ENCODE results near the gene NR1H2. TPM values are rescaled to one million over a fixed set of nuclear protein-coding genes. Genes with fewer than 3 reads are reported as not detected.
A peak's percentile ranks its signal among the peaks of the same experiment; 100 is the strongest.
"Not testable (repeated sequence)": the region's sequence is repeated elsewhere in the genome, so short reads cannot be mapped to it uniquely, and the experiment has no call there.

NR1H2 gene
- polyA plus RNA-seq, 4 donors, result 28.9 to 45.4 (median 40.2) TPM

GRCh38 chr19:50377517-50377916, 1.3 kb downstream of the NR1H2 start:
- no peak for DNase-seq (ENCODE audit: low read depth in 4 of 4, low spot score in 2 of 4)

DNA sequence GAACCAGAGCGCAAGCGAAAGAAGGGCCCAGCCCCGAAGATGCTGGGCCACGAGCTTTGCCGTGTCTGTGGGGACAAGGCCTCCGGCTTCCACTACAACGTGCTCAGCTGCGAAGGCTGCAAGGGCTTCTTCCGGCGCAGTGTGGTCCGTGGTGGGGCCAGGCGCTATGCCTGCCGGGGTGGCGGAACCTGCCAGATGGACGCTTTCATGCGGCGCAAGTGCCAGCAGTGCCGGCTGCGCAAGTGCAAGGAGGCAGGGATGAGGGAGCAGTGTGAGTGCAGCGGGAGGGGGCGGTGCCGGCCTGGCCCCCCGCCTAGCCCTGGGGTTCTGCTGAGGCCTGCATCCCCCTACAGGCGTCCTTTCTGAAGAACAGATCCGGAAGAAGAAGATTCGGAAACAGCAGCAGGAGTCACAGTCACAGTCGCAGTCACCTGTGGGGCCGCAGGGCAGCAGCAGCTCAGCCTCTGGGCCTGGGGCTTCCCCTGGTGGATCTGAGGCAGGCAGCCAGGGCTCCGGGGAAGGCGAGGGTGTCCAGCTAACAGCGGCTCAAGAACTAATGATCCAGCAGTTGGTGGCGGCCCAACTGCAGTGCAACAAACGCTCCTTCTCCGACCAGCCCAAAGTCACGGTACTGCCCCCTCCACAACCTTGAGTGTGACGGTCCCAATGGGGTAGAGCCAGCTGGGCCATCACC, 2.1 kb downstream of the NR1H2 start:
- DNase-seq (ENCODE audit: low read depth in 4 of 4, low spot score in 2 of 4), result no peak

DNA sequence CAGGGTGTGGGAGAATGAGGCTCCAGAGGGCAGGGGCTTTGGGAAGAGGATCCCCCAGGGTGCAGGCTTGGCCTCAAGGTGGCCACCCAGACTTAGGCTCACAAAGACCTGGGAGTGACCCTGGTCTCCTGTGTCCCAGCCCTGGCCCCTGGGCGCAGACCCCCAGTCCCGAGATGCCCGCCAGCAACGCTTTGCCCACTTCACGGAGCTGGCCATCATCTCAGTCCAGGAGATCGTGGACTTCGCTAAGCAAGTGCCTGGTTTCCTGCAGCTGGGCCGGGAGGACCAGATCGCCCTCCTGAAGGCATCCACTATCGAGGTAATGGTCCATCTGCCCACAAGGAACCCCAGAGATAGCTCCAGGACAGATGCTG, 2.6 kb downstream of the NR1H2 start:
- no peak for DNase-seq (ENCODE audit: low read depth in 4 of 4, low spot score in 2 of 4)

GRCh38 chr19:50379602-50380001, 3.3 kb downstream of the NR1H2 start:
- no peak for DNase-seq (ENCODE audit: low read depth in 4 of 4, low spot score in 2 of 4)

DNA sequence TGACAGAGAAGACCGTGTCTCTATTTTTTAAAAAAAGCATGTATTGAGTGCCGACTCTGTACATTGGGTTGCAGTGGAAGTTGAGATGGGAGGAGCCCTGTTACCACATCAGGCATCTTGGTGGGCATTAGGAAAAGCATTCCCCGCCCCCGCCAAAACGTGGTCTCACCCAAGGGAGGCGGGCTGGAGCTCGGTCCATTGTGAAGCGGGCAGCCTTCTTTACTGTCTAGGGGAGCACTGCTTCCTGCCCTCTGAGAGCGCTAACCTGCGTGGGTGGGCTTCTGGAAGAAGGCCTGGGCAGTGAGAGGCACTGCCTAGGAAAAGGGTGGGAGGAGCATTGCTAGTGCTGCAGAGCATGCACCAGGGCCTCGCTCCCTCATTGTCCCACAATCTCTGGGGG, 3.9 kb downstream of the NR1H2 start:
- no peak for DNase-seq (ENCODE audit: low read depth in 4 of 4, low spot score in 2 of 4)

DNA sequence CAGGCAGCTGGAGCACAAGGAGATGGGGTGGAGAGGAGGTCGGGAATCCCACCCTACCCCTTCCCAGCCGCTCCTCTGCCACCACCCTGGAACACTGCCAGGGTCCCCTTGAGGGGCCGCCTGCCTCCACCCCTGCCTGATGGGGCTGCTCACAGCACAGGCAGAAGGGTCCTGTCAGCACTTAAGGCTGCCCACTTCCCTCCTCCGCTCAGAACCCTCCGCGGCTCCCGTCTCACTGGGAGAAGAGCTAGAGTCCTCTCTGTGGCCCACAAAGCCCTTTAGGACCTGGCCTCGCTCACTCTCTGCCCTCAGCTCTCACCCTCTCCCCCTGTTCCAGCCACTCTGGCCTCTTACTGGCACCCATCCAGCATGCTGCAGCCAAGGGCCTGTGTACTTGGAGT, 4.5 kb downstream of the NR1H2 start:
- no peak for DNase-seq (ENCODE audit: low read depth in 4 of 4, low spot score in 2 of 4)

DNA sequence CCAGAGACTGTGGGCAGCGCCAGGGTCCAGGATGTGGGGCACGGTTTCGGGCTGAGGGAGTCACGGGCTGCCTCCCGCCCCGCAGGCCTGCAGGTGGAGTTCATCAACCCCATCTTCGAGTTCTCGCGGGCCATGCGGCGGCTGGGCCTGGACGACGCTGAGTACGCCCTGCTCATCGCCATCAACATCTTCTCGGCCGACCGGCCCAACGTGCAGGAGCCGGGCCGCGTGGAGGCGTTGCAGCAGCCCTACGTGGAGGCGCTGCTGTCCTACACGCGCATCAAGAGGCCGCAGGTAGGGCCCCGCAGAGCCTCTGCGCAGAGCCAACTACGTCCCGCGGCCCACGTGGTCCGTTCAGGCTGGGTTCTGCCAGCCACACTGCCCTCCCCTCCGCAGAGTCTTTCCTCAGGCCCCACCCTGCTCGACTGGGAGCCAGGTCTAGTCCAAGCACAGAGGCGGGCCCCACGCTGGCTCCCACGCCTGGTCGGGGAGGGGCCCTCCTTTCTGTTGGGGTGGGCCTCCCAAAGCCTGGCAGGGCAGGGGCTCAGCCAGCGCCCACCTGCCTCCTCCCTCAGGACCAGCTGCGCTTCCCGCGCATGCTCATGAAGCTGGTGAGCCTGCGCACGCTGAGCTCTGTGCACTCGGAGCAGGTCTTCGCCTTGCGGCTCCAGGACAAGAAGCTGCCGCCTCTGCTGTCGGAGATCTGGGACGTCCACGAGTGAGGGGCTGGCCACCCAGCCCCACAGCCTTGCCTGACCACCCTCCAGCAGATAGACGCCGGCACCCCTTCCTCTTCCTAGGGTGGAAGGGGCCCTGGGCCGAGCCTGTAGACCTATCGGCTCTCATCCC, 5.8 kb downstream of the NR1H2 start:
- DNase-seq (ENCODE audit: low read depth in 4 of 4, low spot score in 2 of 4), result no peak

GRCh38 chr19:50383001-50383851, 7.0 kb downstream of the NR1H2 start:
- DNase-seq (ENCODE audit: low read depth in 4 of 4, low spot score in 2 of 4), result no peak

- peak; percentile 72 to 93 (median 86) for DNase-seq (ENCODE audit: low read depth in 4 of 4, low spot score in 2 of 4)
Observed at GRCh38 chr19:50383852-50384684, 7.8 kb downstream of the NR1H2 start, which contains the start of gene POLD1. POLD1 (plus strand) TSS chr19:50384347; CDS start chr19:50398852, 14,505 bp downstream.

- DNase-seq (ENCODE audit: low read depth in 4 of 4, low spot score in 2 of 4), result no peak
Observed at GRCh38 chr19:50384685-50385535, 8.7 kb downstream of the NR1H2 start.

DNA sequence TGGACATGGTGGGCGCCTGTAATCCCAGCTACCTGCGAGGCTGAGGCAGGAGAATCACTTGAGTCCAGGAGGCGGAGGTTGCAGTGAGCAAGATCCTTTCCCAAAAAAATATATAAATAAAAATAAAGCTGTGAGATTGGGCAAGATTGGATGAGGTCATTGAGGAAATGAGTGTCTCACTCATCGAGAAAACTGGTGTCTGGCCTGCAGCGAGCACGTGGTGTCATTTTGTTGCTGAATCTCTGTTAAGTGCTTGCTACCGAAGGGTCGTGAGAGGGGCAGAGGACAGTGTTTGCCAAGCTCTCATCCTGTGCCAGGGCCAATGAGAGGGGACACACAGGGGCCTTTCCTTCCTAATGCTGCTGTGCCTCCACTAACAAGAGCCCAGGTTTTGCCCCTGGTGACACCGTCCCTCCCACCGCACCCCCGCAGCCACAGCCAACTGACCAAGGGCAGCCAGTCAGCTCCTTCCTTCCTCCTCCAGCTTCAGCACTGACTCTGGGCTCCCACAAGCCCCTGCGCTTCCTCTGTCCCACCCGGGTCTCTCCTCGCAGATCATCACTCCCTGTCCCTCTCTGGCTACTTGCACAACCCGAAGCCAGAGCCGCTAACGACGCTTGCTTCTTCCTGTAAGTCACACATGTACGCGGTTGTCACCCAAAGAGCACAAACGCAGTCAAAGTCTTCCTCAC, 11.1 kb downstream of the NR1H2 start:
- no peak for DNase-seq (ENCODE audit: low read depth in 4 of 4, low spot score in 2 of 4)

DNA sequence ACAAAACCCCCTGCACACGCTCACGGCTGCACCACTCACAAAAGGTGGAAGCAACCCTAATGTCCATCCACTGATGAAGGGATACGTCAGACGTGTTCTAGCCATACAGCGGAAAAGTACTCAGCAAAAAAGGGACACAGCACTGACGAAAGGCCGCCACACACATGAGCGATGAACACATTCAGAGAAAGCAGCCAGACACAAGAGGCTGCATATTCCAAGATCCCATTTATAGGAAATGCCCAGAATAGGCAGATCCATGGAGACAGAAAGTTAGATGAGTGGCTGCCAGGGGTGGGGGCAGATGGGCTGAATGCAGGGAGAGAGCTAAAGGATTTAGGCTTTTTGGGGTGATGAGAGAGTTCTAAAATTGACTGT, 11.6 kb downstream of the NR1H2 start:
- no peak for DNase-seq (ENCODE audit: low read depth in 4 of 4, low spot score in 2 of 4)

DNA sequence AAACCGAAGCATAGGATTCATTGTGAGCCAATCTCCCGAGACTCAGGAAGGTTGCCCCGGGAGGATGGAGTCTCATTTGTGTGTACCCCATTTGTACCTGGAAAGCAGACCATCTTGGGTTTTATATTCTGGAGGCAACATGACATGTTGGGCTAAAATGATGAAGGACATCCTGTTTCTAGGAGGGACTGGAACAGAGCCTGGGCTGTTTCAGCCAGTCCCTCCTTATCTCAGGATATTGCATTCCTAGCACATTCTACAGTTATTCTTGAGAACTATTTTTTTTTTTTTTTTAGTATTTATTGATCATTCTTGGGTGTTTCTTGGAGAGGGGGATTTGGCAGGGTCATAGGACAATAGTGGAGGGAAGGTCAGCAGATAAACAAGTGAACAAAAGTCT, 14.0 kb downstream of the NR1H2 start:
- not testable (repeated sequence) for DNase-seq (ENCODE audit: low read depth in 4 of 4, low spot score in 2 of 4)

DNA sequence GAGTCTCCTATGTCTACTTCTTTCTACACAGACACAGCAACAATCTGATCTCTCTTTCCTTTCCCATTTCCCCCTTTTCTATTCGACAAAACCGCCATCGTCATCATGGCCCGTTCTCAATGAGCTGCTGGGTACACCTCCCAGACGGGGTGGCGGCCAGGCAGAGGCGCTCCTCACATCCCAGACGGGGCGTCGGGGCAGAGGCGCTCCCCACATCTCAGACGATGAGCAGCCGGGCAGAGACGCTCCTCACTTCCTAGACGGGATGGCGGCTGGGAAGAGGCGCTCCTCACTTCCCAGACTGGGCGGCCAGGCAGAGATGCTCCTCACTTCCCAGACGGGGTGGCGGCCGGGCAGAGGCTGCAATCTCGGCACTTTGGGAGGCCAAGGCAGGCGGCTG, 14.7 kb downstream of the NR1H2 start:
- DNase-seq (ENCODE audit: low read depth in 4 of 4, low spot score in 2 of 4), result not testable (repeated sequence)

DNA sequence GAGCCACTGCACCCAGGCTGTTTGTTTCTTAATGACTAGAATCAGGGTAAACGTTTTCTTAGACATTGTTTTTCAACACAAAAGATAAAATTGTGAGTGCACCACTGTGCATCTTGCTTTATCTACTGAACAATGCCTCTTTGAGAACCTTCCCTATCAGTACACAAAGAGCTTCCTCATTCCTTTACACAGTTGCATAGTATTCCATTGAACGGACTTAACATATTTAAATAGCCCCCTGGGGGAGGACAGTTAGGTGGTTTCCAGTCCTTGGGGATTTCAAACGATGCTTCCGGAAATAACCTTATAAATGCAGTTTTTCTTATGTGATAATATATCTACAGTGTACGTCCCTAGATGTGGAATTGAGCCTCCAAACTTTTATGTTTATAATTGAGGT, 16.5 kb downstream of the NR1H2 start:
- no peak for DNase-seq (ENCODE audit: low read depth in 4 of 4, low spot score in 2 of 4)

- no peak for DNase-seq (ENCODE audit: low read depth in 4 of 4, low spot score in 2 of 4)
Observed at GRCh38 chr19:50393589-50393988, 17.3 kb downstream of the NR1H2 start.

DNA sequence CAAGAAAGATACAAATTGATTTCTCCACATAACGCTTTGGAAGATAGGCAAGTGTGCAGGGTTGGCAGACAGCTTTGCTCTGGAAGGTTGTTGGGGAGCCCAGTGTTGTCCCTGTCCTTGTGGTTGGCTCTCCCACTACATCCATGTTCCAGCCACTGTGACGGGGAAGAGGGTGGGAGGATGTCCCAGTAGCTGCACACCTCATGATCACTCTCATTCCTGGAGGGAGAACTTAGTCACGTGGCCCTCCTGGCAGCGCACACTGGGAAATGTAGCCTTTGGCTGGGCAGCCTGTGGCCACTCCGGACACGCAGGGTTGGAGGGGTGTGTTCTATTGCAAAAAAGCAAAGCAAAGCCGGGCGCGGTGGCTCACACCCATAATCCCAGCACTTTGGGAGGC, 17.8 kb downstream of the NR1H2 start:
- no peak for DNase-seq (ENCODE audit: low read depth in 4 of 4, low spot score in 2 of 4)

DNA sequence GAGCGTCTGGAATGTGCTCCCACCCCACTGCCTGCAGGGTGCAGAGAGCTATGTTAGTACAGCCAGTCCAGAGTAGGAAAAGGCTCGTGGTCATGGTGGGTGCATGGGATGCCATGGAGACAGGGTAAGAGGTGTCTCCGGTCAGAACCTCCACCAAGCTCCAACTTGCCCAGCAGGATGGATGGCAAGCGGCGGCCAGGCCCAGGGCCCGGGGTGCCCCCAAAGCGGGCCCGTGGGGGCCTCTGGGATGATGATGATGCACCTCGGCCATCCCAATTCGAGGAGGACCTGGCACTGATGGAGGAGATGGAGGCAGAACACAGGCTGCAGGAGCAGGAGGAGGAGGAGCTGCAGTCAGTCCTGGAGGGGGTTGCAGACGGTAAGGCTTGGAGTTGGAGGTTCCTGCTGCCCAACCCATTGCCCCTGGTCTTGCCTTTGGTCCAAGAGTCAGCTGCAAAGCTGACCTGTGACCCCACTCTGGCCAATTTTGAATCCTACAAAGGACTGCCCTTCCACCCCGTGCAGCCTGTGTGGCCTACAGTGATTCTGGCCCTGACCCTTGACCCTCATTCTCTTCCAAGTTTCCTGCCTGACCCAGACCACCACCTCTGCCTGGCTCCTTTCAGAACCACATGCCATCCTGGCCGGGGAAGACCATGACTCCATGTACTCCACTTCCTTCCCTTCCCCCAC, 22.6 kb downstream of the NR1H2 start:
- DNase-seq (ENCODE audit: low read depth in 4 of 4, low spot score in 2 of 4), result no peak
